ENCODE data around the gene TEPSIN.

The TEPSIN gene

DNA sequence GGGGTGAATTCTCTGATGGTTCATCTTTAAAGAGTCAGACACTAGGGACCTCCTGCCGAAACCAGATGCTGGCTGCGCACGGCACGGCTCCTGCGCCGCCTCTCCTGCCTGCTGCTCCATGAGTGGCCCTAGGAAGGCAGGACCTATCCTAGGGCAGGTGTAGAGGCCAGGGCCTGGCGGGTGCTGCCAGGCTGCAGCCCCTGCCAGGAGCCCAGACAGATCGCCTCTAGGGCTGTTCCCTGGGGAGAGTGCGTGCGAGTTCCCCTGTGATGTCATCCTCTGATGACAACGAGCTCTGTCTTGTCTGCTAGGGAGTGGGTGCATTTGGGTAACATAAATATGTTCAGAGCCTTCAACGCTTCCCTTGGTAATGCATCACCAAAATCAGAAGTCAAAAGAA, 32.4 kb upstream of the TEPSIN start:
- intact Hi-C loops (cut with DNase I) = no loop called here
- no peak for DNase-seq

- no peak for DNase-seq
These were observed 31.4 kb upstream of the TEPSIN start for GRCh38 chr17:81270279-81270678.

DNA sequence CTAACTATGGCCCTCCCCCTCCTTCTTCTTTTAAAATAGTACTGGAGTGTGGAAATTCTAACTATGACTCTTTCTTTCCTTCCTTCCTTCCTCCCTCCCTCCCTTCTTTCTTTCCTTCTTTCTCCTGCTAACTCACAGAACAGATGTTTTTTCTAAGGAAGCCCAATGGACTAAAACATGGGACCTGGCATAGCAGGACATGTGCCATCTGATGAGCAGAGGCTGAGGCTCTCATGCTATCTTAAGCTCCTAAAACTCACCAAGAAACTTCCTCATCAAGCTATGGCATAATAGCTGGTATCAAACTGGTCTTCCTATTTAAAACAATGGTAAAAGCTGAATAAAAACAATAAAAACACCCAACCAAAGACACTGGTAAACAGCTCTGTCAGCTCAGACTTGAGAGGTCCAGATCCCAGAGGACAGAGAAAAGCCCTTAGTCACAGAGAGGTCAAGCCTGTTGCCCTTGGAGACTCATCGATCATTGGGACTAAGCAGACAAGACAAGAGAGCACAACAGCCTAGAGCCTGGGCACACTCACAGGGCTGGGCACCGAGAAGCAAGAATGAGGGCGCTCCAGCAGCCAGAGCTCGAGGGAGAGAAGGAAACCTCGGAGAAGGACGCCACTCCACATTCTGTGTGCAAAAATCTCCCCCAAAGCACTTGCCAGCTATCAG, 28.7 kb upstream of the TEPSIN start:
- intact Hi-C loops (cut with DNase I) = no loop called here
- no peak for DNase-seq

More at GRCh38 chr17:81270279-81270678, 31.4 kb upstream of the TEPSIN start:
- intact Hi-C loops (cut with DNase I) = no loop called here

GRCh38 chr17:81265576-81265975, 26.7 kb upstream of the TEPSIN start:
- intact Hi-C loops (cut with DNase I) = no loop called here
- no peak for DNase-seq

- DNase-seq = no peak
- intact Hi-C loops (cut with DNase I) = no loop called here
These were observed 25.8 kb upstream of the TEPSIN start for GRCh38 chr17:81264640-81265039.

DNA sequence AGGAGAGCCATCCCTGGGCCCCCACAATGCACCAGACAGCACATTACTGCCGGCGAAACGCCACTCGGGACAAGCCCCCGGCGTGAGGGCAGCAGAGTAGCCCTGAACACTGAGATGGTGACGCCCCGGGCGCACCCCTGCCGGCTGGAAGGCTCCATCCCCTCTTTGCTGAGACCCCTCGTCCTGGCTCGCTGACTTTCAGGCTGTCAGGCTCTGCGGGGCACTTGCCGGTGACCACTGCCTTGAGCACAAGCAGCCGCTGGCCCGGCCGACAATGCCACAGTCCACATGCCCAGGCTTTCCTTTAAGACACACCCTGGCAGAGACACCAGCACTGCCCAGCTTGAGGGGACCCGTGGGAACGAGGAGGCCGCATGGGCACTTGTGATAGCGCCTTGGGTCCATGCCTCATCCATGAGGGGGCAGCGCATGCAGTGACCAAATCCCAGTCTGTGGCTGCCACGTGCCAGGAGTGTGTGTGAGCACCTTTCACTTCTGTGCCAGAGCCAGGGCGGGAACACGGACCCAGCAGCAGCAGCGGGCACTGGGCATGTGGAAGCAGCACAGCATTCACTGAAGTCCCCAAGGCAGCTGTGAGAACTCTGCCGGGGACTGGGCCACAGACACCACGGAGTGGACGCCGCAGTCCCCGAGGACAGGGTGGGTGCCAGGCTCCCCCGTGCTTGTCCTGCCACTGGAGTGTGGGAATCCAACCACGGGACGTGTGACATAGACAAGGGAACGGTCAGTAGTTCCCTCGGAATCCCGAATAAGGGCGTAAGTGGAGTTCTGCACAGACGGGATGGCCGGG, 24.7 kb upstream of the TEPSIN start:
- DNase-seq = no peak
- intact Hi-C loops (cut with DNase I) = no loop called here

DNA sequence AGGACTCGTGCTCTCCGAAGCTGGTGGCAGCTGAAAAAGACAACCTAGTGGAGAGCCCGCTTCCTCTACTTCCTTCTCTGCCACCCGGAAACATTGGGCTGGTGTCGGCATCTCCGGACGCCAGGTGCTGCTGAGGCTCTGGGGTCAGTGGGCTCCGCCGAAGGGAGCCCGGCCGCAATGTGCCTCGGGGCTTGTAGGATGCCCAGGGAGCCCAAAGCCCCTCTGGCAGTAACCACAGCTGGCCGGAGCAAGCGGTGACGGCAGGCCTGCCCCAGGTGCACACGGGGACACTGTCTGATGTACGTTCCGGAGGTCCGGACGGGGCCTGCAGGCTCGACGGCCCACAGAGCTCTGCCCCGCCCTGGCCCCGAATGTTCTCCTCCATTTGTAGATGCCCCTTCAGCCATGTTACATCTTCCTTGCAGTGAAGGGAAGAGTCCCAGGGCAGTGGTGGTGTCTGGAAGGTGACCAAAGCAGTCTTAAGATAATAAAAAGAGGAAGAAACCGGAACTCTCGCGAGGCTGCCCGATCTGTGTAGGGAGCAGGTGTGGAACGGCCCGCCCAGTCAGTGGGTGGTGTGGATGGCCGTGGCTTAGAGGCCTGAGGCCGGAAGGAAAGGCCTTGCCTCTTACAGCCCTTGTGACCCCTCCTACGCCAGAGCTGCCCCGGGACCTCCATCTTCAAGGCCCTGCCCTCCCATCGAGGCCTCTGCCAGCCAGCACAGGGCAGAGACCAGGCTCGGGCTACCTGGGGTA, 22.9 kb upstream of the TEPSIN start:
- DNase-seq = no peak
- intact Hi-C loops (cut with DNase I) = no loop called here

GRCh38 chr17:81261096-81261495, 22.2 kb upstream of the TEPSIN start:
- DNase-seq = no peak
- intact Hi-C loops (cut with DNase I) = no loop called here

DNA sequence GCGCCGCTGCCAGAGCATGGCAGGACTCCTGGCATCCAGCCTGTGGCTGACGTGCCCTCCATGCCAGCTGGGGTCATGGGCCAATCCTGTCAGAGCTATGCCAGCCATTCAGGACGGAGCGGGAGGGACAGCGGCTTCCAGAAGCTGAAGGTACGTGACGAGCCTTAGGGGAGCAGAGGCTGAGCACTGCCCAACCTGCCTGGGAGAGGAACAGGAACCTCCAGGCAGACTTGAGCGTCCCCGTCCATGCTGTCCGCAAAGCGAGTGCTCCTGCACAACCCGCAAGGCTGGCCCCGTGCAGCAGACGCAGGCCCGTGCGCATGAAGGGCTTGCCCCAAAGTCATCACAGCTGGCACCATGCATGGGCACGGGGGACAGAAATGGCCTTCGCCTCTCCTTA, 21.8 kb upstream of the TEPSIN start:
- no peak for DNase-seq

DNA sequence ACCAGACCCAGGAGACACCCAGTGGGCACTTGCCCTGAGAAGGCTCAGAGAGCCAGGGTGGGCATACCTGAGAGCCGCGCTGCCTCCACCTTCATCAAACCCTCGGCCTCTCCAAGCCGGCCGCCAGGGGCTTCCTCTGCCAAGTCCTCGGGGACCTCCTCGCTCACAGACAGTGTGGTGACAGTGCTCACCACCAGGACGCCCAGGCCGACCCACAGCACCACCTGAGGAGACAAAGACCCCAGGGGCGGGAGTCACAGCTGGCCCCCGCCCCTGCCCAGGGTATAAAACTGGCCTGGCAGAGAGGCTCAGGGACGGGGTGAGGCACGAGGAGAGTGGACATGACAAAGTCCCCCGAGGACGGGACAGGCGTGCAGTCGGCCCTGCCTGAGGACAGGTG, 21.3 kb upstream of the TEPSIN start:
- intact Hi-C loops (cut with DNase I) = no loop called here

More for the DNA sequence above, 21.8 kb upstream of the TEPSIN start:
- intact Hi-C loops (cut with DNase I) = no loop called here

GRCh38 chr17:81259058-81259605, 20.3 kb upstream of the TEPSIN start:
- no peak for DNase-seq
- intact Hi-C loops (cut with DNase I) = no loop called here

More for the DNA sequence above, 21.3 kb upstream of the TEPSIN start:
- no peak for DNase-seq

- intact Hi-C loops (cut with DNase I) = no loop called here
- no peak for DNase-seq
These were observed 19.4 kb upstream of the TEPSIN start for GRCh38 chr17:81258292-81258691.

DNA sequence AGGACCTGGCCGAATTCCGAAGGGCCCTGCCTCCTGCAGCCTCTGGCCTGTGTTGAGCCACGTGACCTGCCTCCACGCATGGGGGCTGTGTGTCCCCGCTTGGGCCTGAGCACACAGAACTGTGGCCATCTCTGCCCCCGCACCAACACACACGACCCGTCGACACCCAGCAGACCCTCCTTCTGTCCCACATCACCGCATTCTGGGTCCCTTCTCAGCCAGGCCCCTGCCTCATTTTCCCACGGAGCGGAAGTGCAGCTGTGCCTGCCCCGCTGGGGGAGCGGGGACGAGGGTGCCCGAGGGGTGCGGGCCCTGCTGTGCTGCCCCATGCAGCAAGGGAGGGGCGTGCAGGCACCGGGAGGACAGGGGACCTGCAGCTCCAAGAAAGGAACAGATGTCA, 18.7 kb upstream of the TEPSIN start:
- intact Hi-C loops (cut with DNase I) = no loop called here
- no peak for DNase-seq

DNA sequence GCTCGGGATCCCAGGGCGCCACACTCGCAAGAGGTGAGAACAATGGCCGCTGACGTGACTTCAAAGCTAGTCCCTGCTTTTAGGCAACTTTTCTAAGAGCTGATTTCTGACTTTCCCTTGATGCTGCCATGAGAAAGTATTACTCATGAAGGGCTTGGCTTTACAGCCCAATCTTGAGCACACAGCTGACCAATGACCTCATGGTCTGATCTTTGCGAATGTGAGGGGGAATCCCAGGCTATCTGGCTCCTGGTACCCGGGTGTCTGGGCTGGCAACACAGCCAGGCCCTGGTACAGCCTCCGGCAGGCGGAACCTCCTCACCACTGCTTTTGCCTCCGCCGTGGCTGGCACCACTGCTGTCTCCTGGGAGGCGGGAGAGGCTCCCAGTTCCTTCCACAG, 17.8 kb upstream of the TEPSIN start:
- intact Hi-C loops (cut with DNase I) = no loop called here
- DNase-seq = no peak

DNA sequence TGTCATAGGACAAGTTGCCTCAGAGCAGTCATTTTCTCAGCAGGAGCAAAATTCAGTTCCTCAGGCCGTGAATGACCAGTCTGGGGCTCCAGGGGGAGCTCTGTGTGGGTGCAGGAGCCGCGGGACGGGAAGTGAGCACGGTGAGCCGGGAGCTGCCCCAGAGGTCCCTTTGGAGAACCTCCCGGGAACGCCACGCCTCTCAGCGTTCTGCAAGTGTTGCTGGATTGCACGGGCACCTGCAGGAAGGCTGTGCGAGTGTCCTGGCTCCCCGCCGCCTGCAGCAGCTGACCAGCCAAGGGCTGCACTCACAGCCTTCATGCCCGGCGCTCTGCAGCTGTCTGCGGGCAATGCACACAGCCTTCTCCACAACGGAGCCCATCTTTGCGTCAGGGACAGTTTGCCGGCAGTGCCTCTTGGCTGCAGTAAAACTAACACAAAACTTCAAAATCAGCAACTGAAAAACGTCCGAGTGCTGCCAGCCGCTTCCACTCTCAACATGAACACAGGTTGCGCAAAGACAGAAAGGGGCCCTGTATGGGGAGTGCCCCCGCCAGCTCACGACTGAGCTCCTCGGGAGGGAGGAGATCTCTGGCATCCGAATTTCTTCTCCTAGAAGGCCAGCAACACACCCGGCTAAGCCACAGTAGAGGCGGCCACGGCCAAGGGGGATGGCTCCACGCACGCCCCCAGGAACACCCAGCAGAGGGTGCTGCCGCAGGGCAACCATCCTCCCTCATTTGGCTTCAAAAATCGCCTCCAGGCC, 16.3 kb upstream of the TEPSIN start:
- peak in 9 of 10 donors; percentile 45 to 93 (median 61) for DNase-seq
- intact Hi-C loops (cut with DNase I) = loop anchor here (1.0 kb wide), 1 partner anchor 229 kb away; no protein-coding TSS in a partner anchor

DNA sequence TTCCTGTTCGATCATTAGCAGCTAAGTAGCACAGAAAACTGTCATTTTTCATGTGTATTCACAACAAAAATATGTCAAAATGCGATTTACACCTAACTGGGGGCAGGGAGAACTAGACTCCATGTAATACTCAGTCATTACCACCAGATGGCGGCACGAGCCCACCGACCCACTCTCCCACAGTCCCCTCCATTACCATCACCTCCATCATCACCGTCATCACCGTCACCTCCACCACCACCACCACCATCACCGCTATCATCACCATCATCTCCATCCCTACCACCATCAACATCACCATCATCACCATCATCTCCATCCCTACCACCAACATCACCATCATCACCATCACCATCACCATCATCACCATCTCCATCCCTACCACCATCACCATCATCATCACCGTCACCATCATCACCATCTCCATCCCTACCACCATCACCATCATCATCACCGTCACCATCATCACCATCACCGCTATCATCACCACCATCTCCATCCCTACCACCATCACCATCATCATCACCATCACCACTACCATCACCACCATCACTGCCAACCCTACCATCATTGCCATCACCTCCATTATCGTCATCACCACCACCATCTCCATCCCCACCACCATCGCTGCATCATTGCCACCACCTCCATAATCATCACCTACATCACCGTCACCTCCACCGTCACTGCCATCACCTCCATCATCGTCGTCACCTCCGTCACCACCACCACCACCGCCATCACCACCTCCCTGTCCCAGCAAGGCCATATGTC, 14.7 kb upstream of the TEPSIN start:
- intact Hi-C loops (cut with DNase I) = loop anchor here (1.0 kb wide), 1 partner anchor 348 kb away; no protein-coding TSS in a partner anchor
- peak in 7 of 10 donors; percentile 53 to 91 (median 65) for DNase-seq

GRCh38 chr17:81252987-81253329, 14.1 kb upstream of the TEPSIN start:
- intact Hi-C loops (cut with DNase I) = loop anchor here (1.0 kb wide), 1 partner anchor 348 kb away; no protein-coding TSS in a partner anchor
- DNase-seq = no peak

DNA sequence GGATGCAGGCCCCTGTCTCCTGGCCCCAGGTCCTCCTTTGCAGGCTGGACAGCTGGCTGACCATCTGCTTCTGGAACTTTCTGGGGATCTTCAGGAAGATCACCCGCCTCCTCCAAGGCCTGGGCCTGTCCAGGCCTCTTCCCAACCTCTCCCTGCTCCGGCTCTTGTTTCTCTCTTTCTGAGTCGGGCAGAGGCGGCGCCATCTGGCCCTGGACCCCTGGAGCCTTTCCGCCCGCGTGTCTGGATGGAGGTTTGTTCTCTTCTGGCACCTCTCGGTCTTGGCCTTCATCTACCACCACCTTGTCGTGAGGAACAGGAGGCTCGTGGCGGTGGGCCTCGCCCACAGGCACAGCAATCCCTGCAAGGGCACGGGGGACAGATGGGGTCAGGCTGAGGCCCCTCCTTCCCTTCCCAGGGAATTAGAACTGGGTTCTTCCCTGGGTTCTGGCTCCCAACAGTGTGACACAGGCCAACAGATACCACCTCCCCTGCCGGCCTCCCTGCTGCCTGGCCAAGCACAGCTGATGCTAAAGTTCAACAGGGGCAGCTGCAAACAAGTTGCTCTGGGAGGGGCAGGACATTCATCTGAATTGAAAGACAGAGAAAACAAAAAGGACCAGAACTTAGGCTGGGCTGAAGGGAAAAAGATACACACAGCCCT, 13.6 kb upstream of the TEPSIN start:
- no peak for DNase-seq
- intact Hi-C loops (cut with DNase I) = no loop called here
